K562 (cell line): Measurements from ENCODE around the gene MIXL1. TPM values are rescaled to one million over a fixed set of nuclear protein-coding genes. Genes with fewer than 3 reads are reported as not detected.

Experiments
- ATAC-seq: fragments of 200-7000 bp; cut with Tn5 transposase; 3 replicates; pipeline ENCODE4 v1.9.1; 2020; ENCODE audit warnings: moderate library complexity
- BruUV-seq: library from RNA; stranded (reverse); fragments of 400-500 nt; replicated peaks from 2 replicates; lab custom pipeline; 2021; lab: Mats Ljungman, UMichigan
- CTCF ChIA-PET: fragments of 300-600 bp; formaldehyde crosslinking; extraction: SDS; loops from one replicate; lab custom pipeline; 2021; ENCODE audit warnings: low intra/inter-chr PET ratio; lab: Yijun Ruan, JAX
- POLR2A ChIA-PET: fragments of 300-600, 350-650 bp; sonication (Branson Sonifier 250); formaldehyde crosslinking; extraction: SDS; loops from one replicate; lab custom pipeline; 2021; ENCODE audit warnings: antibody characterized with exemption, inconsistent platforms; lab: Yijun Ruan, JAX
- DNase-seq, 4 experiments: peaks; one replicate each; pipeline versions ENCODE4 v3.0.0 to v3.0.0-alpha.2; 2011 to 2018; ENCODE audit warnings: low spot score in 3 of 4, mixed read lengths in 3 of 4; ENCODE audit errors: extremely low read depth in 1 of 4
- FAIRE-seq: peaks from 2 replicates; lab custom pipeline; 2011; peaks lifted over from hg19 to GRCh38; lab: Jason Lieb, UNC
- H2AFZ ChIP-seq: 2 replicates; pipeline ENCODE4 v1.6.0; 2011; ENCODE audit warnings: low read depth, low read length, control low read depth, inconsistent platforms
- H3K27ac ChIP-seq: fragments of 200-600 bp; 3 replicates; pipeline ENCODE4 v1.8.0; 2011; ENCODE audit warnings: low read depth, mild to moderate bottlenecking, control low read depth, inconsistent platforms, low read length, moderate library complexity, mixed read lengths; ENCODE audit errors: extremely low read depth
- H3K27me3 ChIP-seq, 2 experiments: fragments of 300-600 bp in 1 of 2; 2 replicates in 1 of 2; 3 replicates in 1 of 2; pipeline versions ENCODE4 v1.6.0 to v1.8.0; 2011; ENCODE audit warnings: inconsistent platforms in 2 of 2, low read length in 2 of 2, mild to moderate bottlenecking in 1 of 2, mixed read lengths in 1 of 2, moderate library complexity in 1 of 2; ENCODE audit not compliant: control insufficient read depth in 2 of 2, insufficient read depth in 2 of 2
- H3K36me3 ChIP-seq: fragments of 300-600 bp; 3 replicates; pipeline ENCODE4 v1.8.0; 2011; ENCODE audit warnings: mild to moderate bottlenecking, low read length, inconsistent platforms; ENCODE audit not compliant: control insufficient read depth, insufficient read depth
- H3K4me1 ChIP-seq, 2 experiments: fragments of 200-600 bp in 1 of 2; replicated peaks in 1 of 2; 2 replicates in 1 of 2; 3 replicates in 1 of 2; pipeline versions ENCODE4 v1.5.1 to v1.8.0; 2011; ENCODE audit warnings: inconsistent platforms in 2 of 2, low read length in 2 of 2, mild to moderate bottlenecking in 1 of 2, mixed read lengths in 1 of 2, moderate library complexity in 1 of 2; ENCODE audit not compliant: control insufficient read depth in 2 of 2, insufficient read depth in 2 of 2
- H3K4me2 ChIP-seq: 2 replicates; pipeline ENCODE4 v1.6.1; 2011; ENCODE audit warnings: low read length, control low read depth, inconsistent platforms, mixed read lengths; ENCODE audit not compliant: insufficient read depth
- H3K4me3 ChIP-seq: fragments of 200-600 bp; sonication (generic), shearing (Covaris generic); 2 replicates; pipeline ENCODE4 v1.5.1; 2016; ENCODE audit warnings: control low read depth, inconsistent platforms
- H3K79me2 ChIP-seq: fragments of 200-600 bp; 3 replicates; pipeline ENCODE4 v1.8.0; 2011; ENCODE audit warnings: low read length, inconsistent platforms; ENCODE audit not compliant: control insufficient read depth, insufficient read depth
- H3K9ac ChIP-seq, 2 experiments: 2 replicates each; pipeline versions ENCODE4 v1.6.0 to v1.6.1; 2011; ENCODE audit warnings: low read depth in 2 of 2, low read length in 2 of 2, control low read depth in 1 of 2, inconsistent platforms in 1 of 2, mild to moderate bottlenecking in 1 of 2, mixed read lengths in 1 of 2; ENCODE audit not compliant: insufficient read depth in 1 of 2
- H3K9me1 ChIP-seq: one replicate; pipeline ENCODE4 v1.6.0; 2011; ENCODE audit warnings: inconsistent platforms, mild to moderate bottlenecking, low read length, moderate library complexity; ENCODE audit not compliant: control insufficient read depth, insufficient read depth
- H3K9me3 ChIP-seq: replicated peaks from 2 replicates; pipeline ENCODE4 v1.5.1; 2011; ENCODE audit warnings: low read depth, low read length, inconsistent platforms; ENCODE audit not compliant: control insufficient read depth, insufficient read depth
- H4K20me1 ChIP-seq: replicated peaks from 2 replicates; pipeline ENCODE4 v1.6.1; 2011; ENCODE audit warnings: low read length, inconsistent platforms, mixed read lengths; ENCODE audit not compliant: control insufficient read depth, insufficient read depth
- CEBPB ChIP-seq: fragments of 450-650 bp; IDR thresholded peaks from 2 replicates; pipeline ENCODE4 v1.6.1; 2016; ENCODE audit warnings: missing genetic modification characterization, missing compliant biosample characterization
- CEBPG ChIP-seq, 3 experiments: fragments of 200-800 bp in 1 of 3; sonication (Bioruptor generic) in 1 of 3; sonication (generic) in 1 of 3; formaldehyde crosslinking in 1 of 3; IDR thresholded peaks in 2 of 3; conservative IDR thresholded peaks in 1 of 3; 2 replicates each; pipeline versions ENCODE4 v1.6.1 to v1.8.0; 2016 to 2022; ENCODE audit warnings: missing compliant biosample characterization in 2 of 3, missing genetic modification characterization in 2 of 3, mild to moderate bottlenecking in 1 of 3, missing genetic modification reagents in 1 of 3
- IRF9 ChIP-seq: fragments of 450-650 bp; IDR thresholded peaks from 2 replicates; pipeline ENCODE4 v1.6.1; 2016; ENCODE audit warnings: missing biosample characterization, missing genetic modification characterization
- NCOA4 ChIP-seq: fragments of 450-650 bp; IDR thresholded peaks from 2 replicates; pipeline ENCODE4 v1.6.1; 2018; ENCODE audit warnings: mild to moderate bottlenecking; ENCODE audit not compliant: partially characterized antibody
- PURB ChIP-seq: sonication (generic); formaldehyde crosslinking; IDR thresholded peaks from 2 replicates; pipeline ENCODE4 v1.9.0; 2021; ENCODE audit warnings: low read depth, mild to moderate bottlenecking, missing genetic modification reagents
- SRSF7 ChIP-seq: fragments of 200-400 bp; formaldehyde crosslinking; optimal IDR thresholded peaks from 2 replicates; pipeline ENCODE3; 2017; ENCODE audit warnings: mild to moderate bottlenecking, low read depth, low read length
- ZNF707 ChIP-seq: fragments of 250-450 bp; sonication (Bioruptor Pico); conservative IDR thresholded peaks from 2 replicates; pipeline ENCODE4 v1.8.0; 2022; ENCODE audit warnings: inconsistent platforms, mild to moderate bottlenecking, moderate library complexity
- WGBS: fragments of 100-300 bp; shearing (Covaris generic); methylation state at CpG from one replicate; pipeline ENCODE4 v1.1.6; 2016; ENCODE audit warnings: low coverage, mixed read lengths; ENCODE audit not compliant: insufficient coverage; ENCODE audit errors: missing lambda C conversion rate; 5-methylcytosine and 5-hydroxymethylcytosine counted together
- in situ Hi-C: fragments of 300-500 bp; cut with MboI; formaldehyde crosslinking; loops from 4 replicates; pipeline ENCODE4 v1.15.0; 2018; ENCODE audit warnings: inconsistent platforms, mixed read lengths
- intact Hi-C: fragments of 100-400 bp; cut with micrococcal nuclease; formaldehyde crosslinking; loops from 2 replicates; pipeline ENCODE4 v1.14.2; 2022
- polyA plus RNA-seq, 8 experiments: library from polyadenylated mRNA; depleted of rRNA in 4 of 8; stranded (reverse) in 5 of 8; unstranded in 3 of 8; fragments of >200 nt; fragmentation: Nextera tagmentation in 2 of 8; fragmentation: Illumina TruSeq in 1 of 8; extraction: Ambion mirVana in 2 of 8; extraction: Trizol in 1 of 8; gene quantifications; 2 replicates each; pipeline versions ENCODE4 v1.2.1 to v1.2.3, GENCODE V29; 2011 to 2014; ENCODE audit warnings: inconsistent platforms in 1 of 8, missing spikeins in 1 of 8
- total RNA-seq, 7 experiments: library from RNA; depleted of rRNA in 6 of 7; stranded (reverse); fragments of >200 nt in 6 of 7; fragmentation: Illumina TruSeq in 2 of 7; extraction: Trizol in 2 of 7; gene quantifications; 2 replicates each; pipeline versions ENCODE4 v1.2.1 to v1.2.3, GENCODE V29; 2011 to 2021; ENCODE audit warnings: low replicate concordance in 1 of 7

Gene MIXL1
- total and polyA plus RNA-seq, 9 of the 15 experiments (the other 6 are each of a cell fraction or from before 2014, with no cell fraction given), result not detected

GRCh38 chr1:226261818-226262217 is 38.4 kb downstream of the MIXL1 start:
- no peak overlapping the region for H3K9ac ChIP-seq
- H4K20me1 ChIP-seq, result no peaks in the 10 kb centered on the region
- in situ Hi-C loops (no loop called here), intact Hi-C loops (no loop called here)
- ChIA-PET CTCF (no interaction called here), POLR2A (no interaction called here)
- H3K27ac ChIP-seq, result no peak overlapping the region
- H3K27me3 ChIP-seq, result no peaks in the 10 kb centered on the region
- no peaks in the 10 kb centered on the region for H3K4me1 ChIP-seq
- 100% methylated on average over 1 of the region's 1 CpG for WGBS
- H3K9me1 ChIP-seq, result no peaks in the 10 kb centered on the region
- TF ChIP-seq ZNF707 (no peak), CEBPG (CRISPR knock-in tag; IDR thresholded peaks at IDR 0.05) (peak; percentile 70), CEBPG (tag; conservative IDR thresholded peaks at IDR 0.05 in 1 of 2, IDR thresholded peaks at IDR 0.05 in 1 of 2) (peak; percentile 66 to 93), NCOA4 (no peak), SRSF7 (no peak), PURB (CRISPR knock-in tag) (no peak), CEBPB (tag) (peak; percentile 92), IRF9 (tag) (peak; percentile 48; the same call in 1 of the 2 replicates)
- H3K4me3 ChIP-seq, result no peak overlapping the region
- FAIRE-seq, result no peak
- peaks cover 60% of the 10 kb centered on the region; the same call in 2 of the 3 replicates for H3K36me3 ChIP-seq
- no peak for DNase-seq
- H2AFZ ChIP-seq, result no peak overlapping the region
- TSS peak; percentile 13 for BruUV-seq
- no peaks in the 10 kb centered on the region for H3K9me3 ChIP-seq
- H3K79me2 ChIP-seq, result no peaks in the 10 kb centered on the region; the same call in 2 of the 3 replicates
- ATAC-seq, result no peak
- no peak overlapping the region for H3K4me2 ChIP-seq
